Measurements from ENCODE around the gene TUBAL3.
A peak's percentile ranks its signal among the peaks of the same experiment; 100 is the strongest.
"Not testable (repeated sequence)": the region's sequence is repeated elsewhere in the genome, so short reads cannot be mapped to it uniquely, and the experiment has no call there.

The TUBAL3 gene

GRCh38 chr10:5413012-5413938 lies 8.6 kb upstream of the TUBAL3 start:
- TF ChIP-seq CTCF (IDR thresholded peaks at IDR 0.05; ENCODE audit: low read depth, low read length, missing control alignments), result no peak
- peak overlapping the region; percentile 72 for H3K4me3 ChIP-seq (replicated peaks; ENCODE audit: low read depth, low read length)
- DNase-seq (ENCODE audit: extremely low read depth, low read depth), result no peak

GRCh38 chr10:5412277-5412941 lies 7.8 kb upstream of the TUBAL3 start, which contains the start of gene NET1:
Gene NET1 (plus strand): TSS chr10:5412557. CDS start chr10:5412693, 136 bp downstream.
- peak within 1 kb of the TSS; percentile 72 for H3K4me3 ChIP-seq (replicated peaks; ENCODE audit: low read depth, low read length)
- DNase-seq (ENCODE audit: extremely low read depth, low read depth), result peak; percentile 59
- TF ChIP-seq CTCF (IDR thresholded peaks at IDR 0.05; ENCODE audit: low read depth, low read length, missing control alignments), result no peak

GRCh38 chr10:5411941-5412276 lies 7.3 kb upstream of the TUBAL3 start:
- no peak for TF ChIP-seq CTCF (IDR thresholded peaks at IDR 0.05; ENCODE audit: low read depth, low read length, missing control alignments)
- H3K4me3 ChIP-seq (replicated peaks; ENCODE audit: low read depth, low read length), result peak overlapping the region; percentile 72
- DNase-seq (ENCODE audit: extremely low read depth, low read depth), result no peak

- DNase-seq (ENCODE audit: extremely low read depth, low read depth); H3K4me3 ChIP-seq (replicated peaks; ENCODE audit: low read depth, low read length): not testable (repeated sequence)
Measured at GRCh38 chr10:5410787-5411186, 6.2 kb upstream of the TUBAL3 start.

- no peak for DNase-seq (ENCODE audit: extremely low read depth, low read depth)
- no peak for TF ChIP-seq CTCF (IDR thresholded peaks at IDR 0.05; ENCODE audit: low read depth, low read length, missing control alignments)
- no peak overlapping the region for H3K4me3 ChIP-seq (replicated peaks; ENCODE audit: low read depth, low read length)
Measured at GRCh38 chr10:5406918-5407317, 2.3 kb upstream of the TUBAL3 start.

- H3K4me3 ChIP-seq (replicated peaks; ENCODE audit: low read depth, low read length), result no peak overlapping the region
- TF ChIP-seq CTCF (IDR thresholded peaks at IDR 0.05; ENCODE audit: low read depth, low read length, missing control alignments), result no peak
- DNase-seq (ENCODE audit: extremely low read depth, low read depth), result no peak
Measured at GRCh38 chr10:5402798-5403197, 1.8 kb downstream of the TUBAL3 start.

GRCh38 chr10:5400468-5401240 lies 4.0 kb downstream of the TUBAL3 start:
- TF ChIP-seq CTCF (IDR thresholded peaks at IDR 0.05; ENCODE audit: low read depth, low read length, missing control alignments), result no peak
- no peak for DNase-seq (ENCODE audit: extremely low read depth, low read depth)
- no peak overlapping the region for H3K4me3 ChIP-seq (replicated peaks; ENCODE audit: low read depth, low read length)
